RWPE1 (cell line): ENCODE data around the gene PLEKHM1.
"Not testable (repeated sequence)": the region's sequence is repeated elsewhere in the genome, so short reads cannot be mapped to it uniquely, and the experiment has no call there.

ENCODE experiments used
- CTCF ChIA-PET: fragments of 350-600 bp; sonication (Branson Sonifier 250); formaldehyde crosslinking; extraction: SDS; loops from one replicate; lab custom pipeline; 2021; lab: Yijun Ruan, JAX
- POLR2A ChIA-PET: fragments of 400-600 bp; formaldehyde crosslinking; extraction: SDS; loops from one replicate; lab custom pipeline; 2020; ENCODE audit warnings: antibody characterized with exemption; ENCODE audit not compliant: low non-redundant PET; lab: Yijun Ruan, JAX
- DNase-seq: peaks from one replicate; pipeline ENCODE4 v3.0.0; 2012; ENCODE audit warnings: low spot score
- H3K27ac ChIP-seq: fragments of 450-650 bp; 2 replicates; pipeline ENCODE4 v1.5.1; 2017
- CTCF ChIP-seq: fragments of 450-650 bp; conservative IDR thresholded peaks from 2 replicates; pipeline ENCODE4 v1.5.1; 2017; ENCODE audit warnings: low read depth, mild to moderate bottlenecking

PLEKHM1 gene

GRCh38 chr17:45448066-45448465, 42.5 kb downstream of the PLEKHM1 start:
- CTCF ChIA-PET, DNase-seq, POLR2A ChIA-PET: not testable (repeated sequence)
- H3K27ac ChIP-seq: peak overlapping the region; percentile 96

- peak overlapping the region; percentile 96 for H3K27ac ChIP-seq
- CTCF ChIA-PET, POLR2A ChIA-PET, DNase-seq: not testable (repeated sequence)
Measured at GRCh38 chr17:45447650-45448049, 42.9 kb downstream of the PLEKHM1 start.

- CTCF ChIA-PET: interaction anchor here (0.7 kb wide), 1 partner anchor 146 kb away, joined by 5 read pairs; no protein-coding TSS in a partner anchor
- DNase-seq, POLR2A ChIA-PET: not testable (repeated sequence)
- H3K27ac ChIP-seq: peak overlapping the region; percentile 96
Measured at GRCh38 chr17:45446872-45447625, 43.5 kb downstream of the PLEKHM1 start.

GRCh38 chr17:45445901-45446743, 44.4 kb downstream of the PLEKHM1 start:
- CTCF ChIA-PET: interaction anchor here (0.7 kb wide), 1 partner anchor 175 kb away, joined by 3 read pairs; no protein-coding TSS in a partner anchor
- POLR2A ChIA-PET: interaction anchor here (0.6 kb wide), 1 partner anchor 346 kb away, joined by 5 read pairs; no protein-coding TSS in a partner anchor
- peak overlapping the region; percentile 96 for H3K27ac ChIP-seq
- peak; percentile 70 for DNase-seq

- DNase-seq, POLR2A ChIA-PET: not testable (repeated sequence)
- CTCF ChIA-PET: interaction anchor here (0.7 kb wide), 1 partner anchor 174 kb away, joined by 3 read pairs; no protein-coding TSS in a partner anchor
- H3K27ac ChIP-seq: peak overlapping the region; percentile 96
Measured at GRCh38 chr17:45444856-45445820, 45.4 kb downstream of the PLEKHM1 start.

- H3K27ac ChIP-seq: peak overlapping the region; percentile 96
- CTCF ChIA-PET, DNase-seq, POLR2A ChIA-PET: not testable (repeated sequence)
Measured at GRCh38 chr17:45444301-45444700, 46.2 kb downstream of the PLEKHM1 start.

- POLR2A ChIA-PET, DNase-seq, CTCF ChIA-PET: not testable (repeated sequence)
- H3K27ac ChIP-seq: peak overlapping the region; percentile 96
Measured at GRCh38 chr17:45443371-45444260, 46.9 kb downstream of the PLEKHM1 start.

GRCh38 chr17:45441526-45442310, 48.8 kb downstream of the PLEKHM1 start:
- ChIA-PET CTCF (no interaction called here), POLR2A (no interaction called here)
- no peak for DNase-seq
- H3K27ac ChIP-seq: peak overlapping the region; percentile 89
- no peak for TF ChIP-seq CTCF

GRCh38 chr17:45440839-45441515, 49.5 kb downstream of the PLEKHM1 start:
- DNase-seq, POLR2A ChIA-PET: not testable (repeated sequence)
- peak overlapping the region; percentile 89 for H3K27ac ChIP-seq
- CTCF ChIA-PET: interaction anchor here (0.6 kb wide), 1 partner anchor 222 kb away, joined by 3 read pairs; no protein-coding TSS in a partner anchor
